Left forelimb (tissue), 1 donor: ENCODE measurements around the gene SCFD2.
"Not testable (repeated sequence)": the region's sequence is repeated elsewhere in the genome, so short reads cannot be mapped to it uniquely, and the experiment has no call there.

Source experiments
- DNase-seq: peaks from one replicate; pipeline ENCODE4 v3.0.0-alpha.2; 2018; ENCODE audit warnings: low spot score

SCFD2 gene

GRCh38 chr4:53346392-53346791, 19.5 kb downstream of the SCFD2 start:
- not testable (repeated sequence) for DNase-seq

DNA sequence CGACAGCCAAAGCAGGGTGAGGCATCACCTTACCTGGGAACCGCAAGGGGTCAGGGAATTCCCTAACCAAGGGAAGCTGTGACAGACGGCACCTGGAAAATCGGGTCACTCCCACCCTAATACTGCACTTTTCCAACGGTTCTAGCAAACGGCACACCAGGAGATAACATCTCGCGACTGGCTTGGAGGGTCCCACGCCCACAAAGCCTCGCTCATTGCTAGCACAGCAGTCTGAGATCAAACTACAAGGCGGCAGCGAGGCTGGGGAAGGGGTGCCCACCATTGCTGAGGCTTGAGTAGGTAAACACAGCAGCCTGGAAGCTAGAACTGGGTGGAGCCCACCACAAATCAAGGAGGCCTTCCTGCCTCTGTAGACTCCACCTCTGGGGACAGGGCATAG, 25.7 kb downstream of the SCFD2 start:
- not testable (repeated sequence) for DNase-seq

GRCh38 chr4:53334916-53335315, 30.9 kb downstream of the SCFD2 start:
- DNase-seq, result not testable (repeated sequence)

GRCh38 chr4:53326535-53326934, 39.3 kb downstream of the SCFD2 start:
- DNase-seq, result no peak

- DNase-seq, result no peak
Measured at GRCh38 chr4:53322696-53323095, 43.2 kb downstream of the SCFD2 start.

- no peak for DNase-seq
Measured at GRCh38 chr4:53321984-53322289, 43.9 kb downstream of the SCFD2 start.

GRCh38 chr4:53321151-53321983, 44.5 kb downstream of the SCFD2 start:
- no peak for DNase-seq

- no peak for DNase-seq
Measured at GRCh38 chr4:53315300-53315699, 50.6 kb downstream of the SCFD2 start.

- DNase-seq, result no peak
Measured at GRCh38 chr4:53314252-53314651, 51.6 kb downstream of the SCFD2 start.

GRCh38 chr4:53313510-53313909, 52.4 kb downstream of the SCFD2 start:
- no peak for DNase-seq

- no peak for DNase-seq
Measured at GRCh38 chr4:53309321-53310040, 56.4 kb downstream of the SCFD2 start.

- DNase-seq, result no peak
Measured at GRCh38 chr4:53307819-53308780, 57.8 kb downstream of the SCFD2 start.

DNA sequence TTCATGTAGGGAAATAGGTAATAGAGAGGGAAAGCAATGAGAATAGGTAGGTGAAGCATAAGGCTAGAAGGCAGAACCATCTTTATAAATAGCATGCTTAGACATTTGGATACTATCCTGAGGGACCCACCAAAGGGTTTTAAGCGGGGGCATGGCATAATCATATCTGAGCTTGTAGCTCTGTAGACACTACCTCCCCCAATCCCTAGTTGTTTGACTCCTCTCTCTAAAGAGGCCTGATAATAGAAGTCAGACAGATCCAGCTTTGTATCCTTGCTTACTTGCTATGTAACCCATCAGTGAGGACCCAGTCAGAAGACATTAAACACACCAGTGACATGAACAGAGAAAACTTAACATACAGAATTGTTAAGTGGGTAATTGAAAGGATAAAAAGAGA, 58.7 kb downstream of the SCFD2 start:
- no peak for DNase-seq

DNA sequence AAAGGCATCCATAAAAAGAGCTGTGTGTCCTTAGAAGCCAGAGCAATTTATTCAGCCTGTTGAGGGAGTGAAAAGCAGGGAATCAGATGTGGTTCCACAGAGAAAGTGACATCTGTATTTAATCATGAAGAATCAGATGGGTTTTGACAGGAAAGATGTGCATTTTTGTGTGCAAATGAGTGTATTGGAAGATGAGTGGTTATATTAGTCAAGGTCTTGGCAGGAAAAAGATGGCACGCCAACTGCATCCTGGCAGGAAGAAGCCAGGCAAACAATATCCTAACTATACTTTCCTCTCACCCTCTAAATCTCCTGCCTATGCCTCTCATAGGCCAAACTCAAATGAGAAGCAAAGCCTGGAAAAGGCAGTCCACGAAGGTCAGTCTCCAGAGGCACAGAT, 59.1 kb downstream of the SCFD2 start:
- no peak for DNase-seq

DNA sequence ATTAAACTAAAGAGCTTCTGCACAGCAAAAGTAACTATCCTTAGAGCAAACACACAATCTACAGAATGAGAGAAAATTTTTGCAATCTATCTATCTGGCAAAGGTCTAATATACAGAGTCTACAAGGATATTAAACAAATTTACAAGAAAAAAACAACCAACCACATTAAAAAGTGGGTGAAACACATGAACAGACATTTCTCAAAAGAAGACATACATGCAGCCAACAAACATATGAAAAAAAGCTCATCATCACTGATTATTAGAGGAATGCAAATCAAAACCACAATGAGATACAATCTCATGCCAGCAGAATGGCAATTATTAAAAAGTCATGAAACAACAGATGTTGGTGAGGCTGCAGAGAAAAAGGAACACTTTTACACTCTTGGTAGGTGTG, 73.7 kb downstream of the SCFD2 start:
- not testable (repeated sequence) for DNase-seq

- no peak for DNase-seq
Measured at GRCh38 chr4:53281438-53281837, 84.4 kb downstream of the SCFD2 start.

- DNase-seq, result no peak
Measured at GRCh38 chr4:53280846-53281245, 85.0 kb downstream of the SCFD2 start.

- DNase-seq, result no peak
Measured at GRCh38 chr4:53274609-53275268, 91.1 kb downstream of the SCFD2 start.

- no peak for DNase-seq
Measured at GRCh38 chr4:53273726-53274125, 92.1 kb downstream of the SCFD2 start.

DNA sequence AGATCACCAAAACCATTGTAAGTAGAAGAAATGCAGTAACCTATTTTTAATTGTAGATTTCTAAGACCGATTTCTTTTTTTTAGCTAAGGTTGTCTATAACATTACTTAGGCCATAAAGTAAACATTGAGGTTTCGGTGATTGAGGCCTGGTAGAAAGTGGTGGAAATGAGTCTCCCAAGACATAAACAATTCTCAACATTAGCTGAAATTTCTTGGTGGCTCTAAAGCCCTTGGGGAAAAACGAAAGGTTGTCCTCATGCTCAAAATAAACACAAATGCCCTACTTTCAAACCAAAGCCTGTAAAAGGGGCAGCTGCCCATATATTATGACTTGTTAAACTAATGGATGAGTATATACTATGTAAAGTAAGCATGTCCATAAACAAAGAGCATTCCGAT, 98.8 kb downstream of the SCFD2 start:
- DNase-seq, result no peak

DNA sequence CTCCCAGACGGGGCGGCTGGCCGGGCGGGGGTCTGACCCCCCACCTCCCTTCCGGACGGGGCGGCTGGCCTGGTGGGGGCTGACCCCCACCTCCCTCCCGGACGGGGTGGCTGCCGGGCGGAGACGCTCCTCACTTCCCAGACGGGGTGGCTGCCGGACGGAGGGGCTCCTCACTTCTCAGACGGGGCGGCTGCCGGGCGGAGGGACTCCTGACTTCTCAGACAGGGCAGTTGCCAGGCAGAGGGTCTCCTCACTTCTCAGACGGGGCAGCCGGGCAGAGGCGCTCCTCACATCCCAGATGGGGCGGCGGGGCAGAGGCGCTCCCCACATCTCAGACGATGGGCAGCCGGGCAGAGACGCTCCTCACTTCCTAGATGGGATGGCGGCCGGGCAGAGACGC, 109.9 kb downstream of the SCFD2 start:
- not testable (repeated sequence) for DNase-seq

GRCh38 chr4:53240573-53240972, 125.3 kb downstream of the SCFD2 start:
- DNase-seq, result no peak
